Fibroblast of peridontal ligament (primary cell): ENCODE results near the gene CNPPD1.

Experiments
- DNase-seq: peaks from one replicate; pipeline ENCODE4 v3.0.0-alpha.2; 2010; ENCODE audit errors: extremely low read depth

CNPPD1 gene

GRCh38 chr2:219176818-219177551 lies at the start of gene CNPPD1:
Gene CNPPD1, minus strand, starts transcription at chr2:219176925. Its CDS starts 97 bp downstream, at chr2:219176828.
- peak; percentile 59 for DNase-seq

GRCh38 chr2:219225350-219225749 lies 48.6 kb upstream of the CNPPD1 start:
- no peak for DNase-seq

- DNase-seq = no peak
Measured at GRCh38 chr2:219223831-219224610, 47.3 kb upstream of the CNPPD1 start.

GRCh38 chr2:219221957-219222518 lies 45.3 kb upstream of the CNPPD1 start:
- no peak for DNase-seq

DNA sequence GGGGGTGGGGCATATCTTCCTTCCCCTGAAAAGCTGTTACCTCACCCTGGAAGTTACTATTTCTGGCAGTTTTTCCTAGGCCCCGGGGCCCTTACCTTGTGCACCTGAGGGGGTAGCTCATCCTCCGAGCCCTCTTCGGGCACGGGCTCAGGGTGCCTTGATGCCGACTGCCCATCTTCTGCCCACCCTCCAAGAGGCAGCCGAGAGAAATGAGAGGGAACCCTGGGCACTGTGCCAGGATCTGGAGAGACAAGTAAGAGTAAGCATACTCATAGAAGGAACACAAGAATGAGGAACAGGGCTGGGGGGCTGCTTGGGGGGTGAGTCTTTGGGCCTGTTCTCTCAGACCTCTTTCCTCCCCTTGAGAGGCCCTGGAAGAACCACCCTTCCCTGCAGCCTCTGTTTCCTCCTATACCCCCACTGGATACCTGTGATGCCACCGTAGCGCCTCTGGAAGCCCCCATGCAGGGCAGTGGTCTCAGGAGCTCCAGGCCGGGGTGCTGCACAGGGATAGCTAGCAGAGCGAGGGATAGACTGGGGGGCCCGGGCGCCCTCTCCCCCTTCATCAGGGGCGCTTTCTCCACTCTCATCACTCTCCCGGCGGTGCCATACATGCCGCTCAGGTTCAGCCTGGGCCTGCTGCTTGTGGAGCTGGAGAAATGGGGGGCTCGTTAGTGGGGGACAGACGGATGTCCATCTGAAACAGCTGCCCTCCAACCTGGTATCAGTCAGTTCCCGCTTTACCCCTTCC lies 44.1 kb upstream of the CNPPD1 start:
- no peak for DNase-seq

DNA sequence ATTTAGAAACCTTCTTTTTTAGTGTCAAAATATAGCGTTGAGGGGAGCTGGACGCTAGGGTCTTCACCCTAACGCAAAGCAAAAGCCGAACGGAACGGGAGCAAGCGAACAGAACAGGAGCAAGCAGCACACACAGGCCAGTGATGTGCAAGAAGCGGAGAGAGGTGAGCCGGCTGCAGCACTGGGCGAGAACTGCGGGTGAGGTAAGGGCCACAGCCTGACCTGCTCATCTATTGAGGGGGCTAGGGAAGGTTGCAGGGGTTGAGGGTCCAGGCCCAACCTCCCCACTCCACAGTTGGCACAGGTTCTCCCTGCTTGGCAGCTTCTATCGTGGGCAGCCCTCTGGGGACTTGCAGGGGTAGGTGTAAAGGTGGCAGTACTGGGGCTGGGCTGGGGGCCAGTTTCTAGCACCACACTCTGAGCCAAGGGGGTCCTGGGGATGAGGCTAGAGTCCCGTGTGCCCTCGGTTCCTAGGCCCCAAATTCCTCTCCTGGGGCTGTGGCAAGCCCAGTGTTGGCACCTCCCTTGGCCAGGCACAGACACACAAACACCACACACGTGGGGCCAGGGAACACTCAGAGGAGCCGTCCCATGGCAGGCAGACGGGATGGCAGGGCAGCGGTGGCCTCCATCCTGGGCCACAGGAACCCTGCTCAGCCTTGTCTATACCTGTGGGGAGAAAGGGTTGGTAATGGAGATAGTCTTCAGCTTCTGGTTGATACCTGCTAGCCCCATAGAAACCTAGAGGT lies 43.2 kb upstream of the CNPPD1 start:
- DNase-seq = no peak

DNA sequence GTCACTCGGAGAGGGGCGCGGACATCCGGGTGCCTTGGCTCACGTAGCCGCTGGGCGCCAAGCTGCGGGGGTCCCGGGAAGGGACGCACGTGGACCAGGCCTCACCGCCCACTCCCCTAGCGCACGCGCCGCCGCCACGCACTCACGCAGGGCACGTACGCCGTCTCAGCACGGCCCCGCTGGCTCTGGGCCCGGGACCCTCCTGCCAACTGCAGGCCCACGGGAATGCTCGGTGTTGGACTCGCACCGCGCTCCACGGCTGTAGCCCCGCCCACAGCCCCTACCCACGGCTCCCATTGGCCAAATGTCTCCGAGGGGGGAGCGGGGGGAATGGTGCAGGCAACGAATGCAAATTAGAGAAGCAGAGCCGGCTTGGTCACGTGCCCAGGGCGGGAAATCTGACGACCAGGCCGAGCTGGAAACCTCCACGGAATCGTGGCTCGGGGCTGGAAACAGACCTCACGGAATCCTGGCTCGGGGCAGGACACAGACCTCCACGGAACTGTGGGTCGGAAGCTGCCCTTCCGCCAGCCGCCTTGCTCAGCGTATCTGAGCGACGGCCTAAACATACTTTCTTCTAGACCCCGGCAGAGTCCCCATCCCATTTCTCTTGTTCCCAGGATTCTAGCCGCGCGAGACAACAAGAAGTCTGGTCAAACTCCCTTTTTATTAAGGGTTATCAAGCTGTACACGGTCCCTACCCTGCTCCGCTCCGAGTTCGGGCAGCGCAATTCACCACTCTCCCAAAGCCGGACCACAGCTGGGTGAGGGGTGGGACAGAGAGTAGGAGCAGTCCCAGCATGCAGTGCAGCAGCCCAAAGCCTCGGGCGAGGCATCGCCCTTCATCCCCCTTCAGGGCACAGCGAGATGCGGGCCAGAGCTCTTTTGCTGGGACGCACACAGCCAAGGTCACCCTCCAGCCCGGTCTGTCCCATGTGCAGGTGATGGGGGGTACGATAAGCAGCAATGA lies 42.3 kb upstream of the CNPPD1 start, which contains the start of gene ABCB6:
Gene ABCB6, minus strand, starts transcription at position 227 of the 970 bp plus-strand sequence. CDS start 285 bp downstream, outside the sequence.
- DNase-seq = peak; percentile 94

GRCh38 chr2:219218217-219218731 lies 41.5 kb upstream of the CNPPD1 start:
- DNase-seq = no peak

GRCh38 chr2:219216535-219216915 lies 39.8 kb upstream of the CNPPD1 start:
- no peak for DNase-seq

DNA sequence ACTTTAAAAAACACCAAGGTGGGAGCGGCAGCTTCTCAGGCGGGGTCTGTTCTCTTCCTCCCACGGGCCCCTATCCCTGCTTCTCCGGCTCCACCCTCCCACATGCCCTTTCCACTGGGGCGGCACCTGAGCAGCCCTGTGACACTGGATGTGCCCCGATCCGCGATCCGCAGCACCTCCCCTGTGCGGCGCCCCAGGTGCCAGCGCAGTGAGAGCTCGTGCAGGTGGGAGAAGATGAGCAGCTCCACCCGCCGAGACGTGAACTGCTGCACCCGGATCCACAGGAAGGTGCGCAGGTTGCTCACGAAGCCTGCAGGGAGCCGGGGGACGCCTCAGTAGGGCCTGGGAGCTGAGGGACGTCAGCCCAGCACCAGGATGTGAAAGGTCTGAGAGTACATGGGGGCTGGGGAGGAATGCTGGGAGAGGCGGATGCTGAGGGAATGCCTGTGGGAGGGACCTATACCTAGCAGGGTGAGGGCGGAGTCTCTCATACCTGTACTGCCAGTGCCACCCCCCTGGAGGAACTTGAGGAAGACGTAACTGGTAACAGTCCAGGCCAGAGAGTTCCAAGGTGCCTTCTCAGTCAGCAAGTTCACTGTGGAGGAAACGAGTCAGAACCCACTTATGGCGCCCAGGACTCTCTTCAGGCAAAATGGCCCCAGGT lies 39.3 kb upstream of the CNPPD1 start:
- DNase-seq = no peak

- DNase-seq = no peak
Measured at GRCh38 chr2:219214786-219215185, 38.1 kb upstream of the CNPPD1 start.

- DNase-seq = no peak
Measured at GRCh38 chr2:219214141-219214540, 37.4 kb upstream of the CNPPD1 start.

DNA sequence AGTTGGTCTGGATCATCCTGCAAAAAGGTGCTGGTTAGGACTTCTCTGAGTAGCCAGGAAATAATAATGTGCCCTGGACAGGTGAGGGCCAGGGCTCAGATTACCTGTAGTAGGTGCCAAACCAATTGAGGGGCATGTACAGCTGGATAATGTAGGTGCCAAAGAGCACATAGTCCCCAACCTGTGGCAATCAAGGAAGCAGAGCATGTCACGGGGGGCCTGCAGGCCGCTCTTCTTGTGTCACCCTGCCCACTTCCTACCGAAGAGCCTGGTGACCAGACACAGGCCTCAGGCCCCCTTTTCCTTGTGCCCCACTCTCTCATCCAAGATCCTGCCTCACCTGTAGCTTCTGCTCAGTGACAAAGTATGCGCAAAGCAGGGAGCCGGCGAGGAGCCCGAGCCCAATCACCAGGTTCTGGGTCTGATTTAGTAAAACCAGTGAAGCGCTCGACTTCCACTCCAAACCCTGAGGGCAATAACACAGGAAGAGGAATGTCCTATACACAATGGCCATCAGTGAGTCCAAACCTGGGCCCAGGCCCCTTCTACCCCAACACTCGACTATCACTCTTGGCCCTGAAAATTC lies 36.9 kb upstream of the CNPPD1 start:
- DNase-seq = no peak

GRCh38 chr2:219213026-219213415 lies 36.3 kb upstream of the CNPPD1 start:
- no peak for DNase-seq

DNA sequence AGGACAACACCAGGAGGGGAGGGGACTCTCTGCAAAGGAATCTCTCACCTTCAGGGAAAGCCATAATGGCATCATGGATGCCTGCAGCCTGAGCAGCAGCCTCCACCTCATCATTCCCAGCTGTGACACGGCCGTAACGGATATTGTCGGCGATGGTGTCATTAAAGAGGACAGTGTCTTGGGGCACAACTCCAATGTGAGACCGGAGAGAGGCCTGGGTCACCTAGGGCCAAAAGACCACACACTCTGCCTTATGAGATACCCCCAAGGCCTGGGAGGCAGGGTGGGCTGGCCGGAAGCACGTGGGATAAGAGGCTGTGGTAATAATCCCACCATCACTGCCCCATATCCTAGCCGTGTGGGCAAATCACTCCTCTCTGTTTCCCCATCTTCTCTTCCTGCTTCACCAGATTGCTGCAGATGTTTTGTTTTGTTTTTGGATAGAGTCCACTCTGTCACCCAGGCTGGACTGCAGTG lies 34.2 kb upstream of the CNPPD1 start:
- no peak for DNase-seq

DNA sequence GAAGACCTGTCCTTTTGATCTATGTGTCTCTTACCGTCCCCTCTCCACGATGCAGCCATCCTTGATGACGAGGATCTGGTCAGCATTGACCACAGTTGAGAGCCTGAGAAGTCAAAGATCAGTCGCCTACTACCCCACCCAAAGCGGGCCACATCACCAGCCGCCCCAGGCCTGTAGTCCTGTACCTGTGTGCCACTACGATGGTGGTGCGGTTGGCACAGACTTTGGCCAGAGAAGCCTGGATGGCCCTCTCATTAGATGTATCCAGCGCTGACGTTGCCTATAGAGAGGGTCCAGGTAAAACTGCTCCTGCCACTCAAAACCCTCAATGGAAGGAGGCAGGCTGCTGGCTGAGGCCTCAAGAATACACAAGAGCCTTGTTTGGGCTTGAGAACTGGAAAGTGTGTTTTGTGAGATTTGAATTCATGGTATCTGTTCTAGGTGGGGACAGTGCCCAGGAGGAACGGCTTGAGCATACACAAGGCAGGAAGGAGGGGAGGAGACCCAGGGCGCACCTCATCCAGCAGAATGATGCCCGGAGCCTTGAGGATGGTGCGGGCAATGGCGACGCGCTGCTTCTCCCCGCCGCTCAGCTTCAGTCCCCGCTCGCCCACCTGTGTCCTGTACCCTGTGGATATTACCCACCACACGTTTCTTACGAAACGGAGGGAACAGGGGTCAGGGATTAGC lies 33.6 kb upstream of the CNPPD1 start:
- DNase-seq = no peak

GRCh38 chr2:219209236-219210195 lies 32.8 kb upstream of the CNPPD1 start:
- DNase-seq = no peak
